ENCODE results near the gene MBNL2. TPM values are rescaled to one million over a fixed set of nuclear protein-coding genes. Genes with fewer than 3 reads are reported as not detected.

Gene MBNL2
- total RNA-seq, 3 donors from 2014 or later (not counting 1 experiment from before 2014, with no cell fraction given), result 30.9 to 38.3 (median 33.1) TPM

DNA sequence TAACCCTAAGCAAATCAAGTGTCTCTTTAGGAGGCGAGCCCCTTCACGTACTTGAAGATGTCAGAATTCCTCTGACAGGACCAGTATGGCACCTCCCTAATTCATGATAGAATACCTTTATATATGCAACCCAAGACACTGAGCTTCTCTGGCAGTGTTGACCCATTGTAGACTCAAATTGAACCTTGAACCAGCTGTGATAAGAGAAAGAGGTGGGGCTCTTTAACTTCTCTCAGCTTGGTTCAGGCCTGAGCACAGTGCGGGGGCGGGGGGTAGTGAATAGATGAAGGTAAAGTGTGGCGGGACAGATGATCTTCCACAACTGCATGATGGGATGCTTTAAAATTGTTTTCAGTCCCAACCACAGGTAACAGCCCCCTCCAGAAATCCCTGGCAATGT, 12.1 kb downstream of the MBNL2 start:
- H3K27ac Mint-ChIP-seq, result no peak overlapping the region
- H3K4me1 ChIP-seq (ENCODE audit: control insufficient read depth, insufficient read depth, low read length), result peaks cover 9% of the 10 kb centered on the region
- 95% methylated on average over 4 of the region's 5 CpGs for WGBS (ENCODE audit: insufficient coverage)
- DNase-seq, result no peak
- ATAC-seq, result no peak
- TF ChIP-seq, protein P1, sequence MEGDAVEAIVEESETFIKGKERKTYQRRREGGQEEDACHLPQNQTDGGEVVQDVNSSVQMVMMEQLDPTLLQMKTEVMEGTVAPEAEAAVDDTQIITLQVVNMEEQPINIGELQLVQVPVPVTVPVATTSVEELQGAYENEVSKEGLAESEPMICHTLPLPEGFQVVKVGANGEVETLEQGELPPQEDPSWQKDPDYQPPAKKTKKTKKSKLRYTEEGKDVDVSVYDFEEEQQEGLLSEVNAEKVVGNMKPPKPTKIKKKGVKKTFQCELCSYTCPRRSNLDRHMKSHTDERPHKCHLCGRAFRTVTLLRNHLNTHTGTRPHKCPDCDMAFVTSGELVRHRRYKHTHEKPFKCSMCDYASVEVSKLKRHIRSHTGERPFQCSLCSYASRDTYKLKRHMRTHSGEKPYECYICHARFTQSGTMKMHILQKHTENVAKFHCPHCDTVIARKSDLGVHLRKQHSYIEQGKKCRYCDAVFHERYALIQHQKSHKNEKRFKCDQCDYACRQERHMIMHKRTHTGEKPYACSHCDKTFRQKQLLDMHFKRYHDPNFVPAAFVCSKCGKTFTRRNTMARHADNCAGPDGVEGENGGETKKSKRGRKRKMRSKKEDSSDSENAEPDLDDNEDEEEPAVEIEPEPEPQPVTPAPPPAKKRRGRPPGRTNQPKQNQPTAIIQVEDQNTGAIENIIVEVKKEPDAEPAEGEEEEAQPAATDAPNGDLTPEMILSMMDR (IDR thresholded peaks at IDR 0.05), result no peak
- no peak overlapping the region for H3K27ac ChIP-seq (ENCODE audit: low read length)
- H3K4me3 Mint-ChIP-seq, result no peak overlapping the region
- no peaks in the 10 kb centered on the region for H3K36me3 Mint-ChIP-seq
- H3K4me1 Mint-ChIP-seq, result peaks cover 74 to 76% of the 10 kb centered on the region in 2 donors
- no peaks in the 10 kb centered on the region for H3K9me3 ChIP-seq (ENCODE audit: control insufficient read depth, insufficient read depth, low read length)
- H3K27me3 ChIP-seq (ENCODE audit: control insufficient read depth, insufficient read depth, low read length), result no peaks in the 10 kb centered on the region
- no peaks in the 10 kb centered on the region for H3K9me3 Mint-ChIP-seq
- no peaks in the 10 kb centered on the region for H3K36me3 ChIP-seq (ENCODE audit: control insufficient read depth, insufficient read depth, low read length)
- H3K27me3 Mint-ChIP-seq (ENCODE audit: low read depth in 2 of 2), result no peaks in the 10 kb centered on the region
- no peak overlapping the region for H3K4me3 ChIP-seq (ENCODE audit: low read length)
- intact Hi-C loops (cut with micrococcal nuclease), result no loop called here

DNA sequence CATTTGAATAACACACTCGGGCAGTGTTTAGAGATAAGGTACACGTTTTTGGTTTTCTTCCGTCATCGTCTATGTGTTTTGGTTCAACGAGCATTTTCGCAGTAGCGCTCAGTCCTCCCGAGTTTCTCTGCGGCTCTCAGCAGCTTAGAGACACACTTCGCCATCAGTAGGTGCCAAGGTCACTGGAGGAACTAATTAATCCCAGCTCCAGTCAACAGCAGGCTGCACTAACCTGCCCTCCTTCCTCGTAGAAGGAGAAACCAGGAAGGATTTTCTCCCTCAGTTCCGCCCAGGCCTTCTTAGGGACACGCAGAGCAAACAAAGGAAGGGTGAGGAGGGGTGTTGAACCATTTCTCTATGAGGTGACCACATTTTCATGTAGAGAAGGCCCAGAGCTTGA, 12.6 kb downstream of the MBNL2 start:
- no peak overlapping the region for H3K4me3 Mint-ChIP-seq
- 98% methylated on average over 13 of the region's 13 CpGs for WGBS (ENCODE audit: insufficient coverage)
- Histone ChIP-seq H3K9me3 (ENCODE audit: control insufficient read depth, insufficient read depth, low read length) (no peaks in the 10 kb centered on the region), H3K27ac (ENCODE audit: low read length) (no peak overlapping the region), H3K27me3 (ENCODE audit: control insufficient read depth, insufficient read depth, low read length) (no peaks in the 10 kb centered on the region), H3K4me1 (ENCODE audit: control insufficient read depth, insufficient read depth, low read length) (peaks cover 9% of the 10 kb centered on the region), H3K36me3 (ENCODE audit: control insufficient read depth, insufficient read depth, low read length) (no peaks in the 10 kb centered on the region), H3K4me3 (ENCODE audit: low read length) (no peak overlapping the region)
- ATAC-seq (no peak), DNase-seq (no peak)
- H3K27me3 Mint-ChIP-seq (ENCODE audit: low read depth in 2 of 2), result no peaks in the 10 kb centered on the region
- TF ChIP-seq, protein P1 (IDR thresholded peaks at IDR 0.05), result no peak
- intact Hi-C loops (cut with micrococcal nuclease), result loop anchor here (5.0 kb wide), 1 partner anchor 128 kb away; no protein-coding TSS in a partner anchor
- H3K9me3 Mint-ChIP-seq, result no peaks in the 10 kb centered on the region
- peaks cover 74 to 76% of the 10 kb centered on the region in 2 donors for H3K4me1 Mint-ChIP-seq
- no peak overlapping the region for H3K27ac Mint-ChIP-seq
- H3K36me3 Mint-ChIP-seq, result no peaks in the 10 kb centered on the region

DNA sequence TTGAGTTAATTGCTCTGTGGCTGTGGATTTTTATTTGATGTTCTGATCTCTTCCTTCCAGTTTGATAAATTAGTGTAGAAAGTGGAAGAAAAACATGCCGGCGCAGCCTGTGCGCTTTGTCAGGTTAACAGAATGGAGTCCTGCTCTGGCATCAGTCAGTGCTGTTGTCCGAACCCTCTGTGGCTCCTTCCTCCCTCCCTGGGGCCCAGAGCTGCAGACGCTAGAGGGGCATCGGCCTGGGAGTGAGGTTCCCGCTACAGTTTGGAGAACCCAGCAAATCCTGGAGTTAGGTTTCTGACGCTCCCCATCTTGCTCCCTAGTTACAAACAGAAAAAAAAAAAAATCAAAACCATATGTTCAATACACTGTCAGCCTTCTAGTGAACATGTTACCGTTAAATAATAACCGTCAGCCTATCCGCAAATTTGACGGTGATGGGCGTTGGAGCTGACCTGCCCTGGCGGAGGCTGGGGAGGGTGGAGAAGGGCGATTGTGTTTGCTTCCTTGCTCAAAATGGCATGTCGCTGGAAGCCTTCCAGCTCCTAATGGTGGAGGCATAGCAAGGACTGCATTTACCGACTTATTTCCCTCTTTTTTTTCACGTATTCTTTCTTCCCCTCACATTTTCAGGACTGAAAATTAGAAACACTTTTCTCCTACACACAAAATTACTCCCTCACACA, 13.6 kb downstream of the MBNL2 start:
- no peak for DNase-seq
- Histone ChIP-seq H3K9me3 (ENCODE audit: control insufficient read depth, insufficient read depth, low read length) (no peaks in the 10 kb centered on the region), H3K4me1 (ENCODE audit: control insufficient read depth, insufficient read depth, low read length) (peaks cover 9% of the 10 kb centered on the region), H3K27ac (ENCODE audit: low read length) (no peak overlapping the region), H3K36me3 (ENCODE audit: control insufficient read depth, insufficient read depth, low read length) (no peaks in the 10 kb centered on the region), H3K27me3 (ENCODE audit: control insufficient read depth, insufficient read depth, low read length) (no peaks in the 10 kb centered on the region), H3K4me3 (ENCODE audit: low read length) (no peak overlapping the region)
- TF ChIP-seq, protein P1 (IDR thresholded peaks at IDR 0.05), result no peak
- Mint-ChIP-seq H3K4me1 (peaks cover 72 to 76% of the 10 kb centered on the region in 2 donors), H3K27ac (no peak overlapping the region), H3K9me3 (no peaks in the 10 kb centered on the region), H3K36me3 (no peaks in the 10 kb centered on the region), H3K4me3 (no peak overlapping the region), H3K27me3 (ENCODE audit: low read depth in 2 of 2) (no peaks in the 10 kb centered on the region)
- WGBS (ENCODE audit: insufficient coverage), result 98% methylated on average over 18 of the region's 18 CpGs
- intact Hi-C loops (cut with micrococcal nuclease), result loop anchor here (5.0 kb wide), 1 partner anchor 127 kb away; no protein-coding TSS in a partner anchor
- no peak for ATAC-seq
